ENCODE measurements around the gene IGF1.

DNA sequence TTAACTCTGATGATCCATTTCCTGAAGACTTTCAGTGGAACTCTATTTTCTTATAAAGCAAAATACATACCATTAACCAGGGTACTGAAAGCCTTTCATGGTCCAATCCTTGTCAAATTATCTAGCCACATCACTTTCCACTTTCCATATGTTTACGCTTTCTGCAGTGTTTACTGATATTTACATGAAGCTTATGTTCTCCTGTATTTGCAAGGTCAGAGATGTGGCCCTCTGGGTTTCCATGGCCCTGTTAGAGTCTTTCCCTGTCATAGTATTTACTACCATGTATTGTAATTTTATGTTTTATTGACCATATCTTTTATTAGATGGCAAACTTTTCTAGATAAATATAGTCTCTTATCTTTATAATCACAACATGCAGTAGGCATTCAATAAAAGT, 23.5 kb upstream of the IGF1 start:
- TF ChIP-seq, protein P1, sequence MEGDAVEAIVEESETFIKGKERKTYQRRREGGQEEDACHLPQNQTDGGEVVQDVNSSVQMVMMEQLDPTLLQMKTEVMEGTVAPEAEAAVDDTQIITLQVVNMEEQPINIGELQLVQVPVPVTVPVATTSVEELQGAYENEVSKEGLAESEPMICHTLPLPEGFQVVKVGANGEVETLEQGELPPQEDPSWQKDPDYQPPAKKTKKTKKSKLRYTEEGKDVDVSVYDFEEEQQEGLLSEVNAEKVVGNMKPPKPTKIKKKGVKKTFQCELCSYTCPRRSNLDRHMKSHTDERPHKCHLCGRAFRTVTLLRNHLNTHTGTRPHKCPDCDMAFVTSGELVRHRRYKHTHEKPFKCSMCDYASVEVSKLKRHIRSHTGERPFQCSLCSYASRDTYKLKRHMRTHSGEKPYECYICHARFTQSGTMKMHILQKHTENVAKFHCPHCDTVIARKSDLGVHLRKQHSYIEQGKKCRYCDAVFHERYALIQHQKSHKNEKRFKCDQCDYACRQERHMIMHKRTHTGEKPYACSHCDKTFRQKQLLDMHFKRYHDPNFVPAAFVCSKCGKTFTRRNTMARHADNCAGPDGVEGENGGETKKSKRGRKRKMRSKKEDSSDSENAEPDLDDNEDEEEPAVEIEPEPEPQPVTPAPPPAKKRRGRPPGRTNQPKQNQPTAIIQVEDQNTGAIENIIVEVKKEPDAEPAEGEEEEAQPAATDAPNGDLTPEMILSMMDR (IDR thresholded peaks at IDR 0.05): no peak
- TF ChIP-seq, protein P2, sequence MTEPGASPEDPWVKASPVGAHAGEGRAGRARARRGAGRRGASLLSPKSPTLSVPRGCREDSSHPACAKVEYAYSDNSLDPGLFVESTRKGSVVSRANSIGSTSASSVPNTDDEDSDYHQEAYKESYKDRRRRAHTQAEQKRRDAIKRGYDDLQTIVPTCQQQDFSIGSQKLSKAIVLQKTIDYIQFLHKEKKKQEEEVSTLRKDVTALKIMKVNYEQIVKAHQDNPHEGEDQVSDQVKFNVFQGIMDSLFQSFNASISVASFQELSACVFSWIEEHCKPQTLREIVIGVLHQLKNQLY (CRISPR knock-in tag; IDR thresholded peaks at IDR 0.05): no peak
- TF ChIP-seq FOXJ3 (CRISPR knock-in tag; IDR thresholded peaks at IDR 0.05; ENCODE audit: borderline replicate concordance): no peak
- no peak for TF ChIP-seq CBFB (CRISPR knock-in tag; IDR thresholded peaks at IDR 0.05; ENCODE audit: low read depth)
- TF ChIP-seq, protein P3, sequence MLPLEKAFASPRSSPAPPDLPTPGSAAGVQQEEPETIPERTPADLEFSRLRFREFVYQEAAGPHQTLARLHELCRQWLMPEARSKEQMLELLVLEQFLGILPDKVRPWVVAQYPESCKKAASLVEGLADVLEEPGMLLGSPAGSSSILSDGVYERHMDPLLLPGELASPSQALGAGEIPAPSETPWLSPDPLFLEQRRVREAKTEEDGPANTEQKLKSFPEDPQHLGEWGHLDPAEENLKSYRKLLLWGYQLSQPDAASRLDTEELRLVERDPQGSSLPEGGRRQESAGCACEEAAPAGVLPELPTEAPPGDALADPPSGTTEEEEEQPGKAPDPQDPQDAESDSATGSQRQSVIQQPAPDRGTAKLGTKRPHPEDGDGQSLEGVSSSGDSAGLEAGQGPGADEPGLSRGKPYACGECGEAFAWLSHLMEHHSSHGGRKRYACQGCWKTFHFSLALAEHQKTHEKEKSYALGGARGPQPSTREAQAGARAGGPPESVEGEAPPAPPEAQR (CRISPR knock-in tag; IDR thresholded peaks at IDR 0.05): no peak
- TF ChIP-seq SP1 (CRISPR knock-in tag; conservative IDR thresholded peaks at IDR 0.05): no peak
- no peak for TF ChIP-seq NR2C2 (CRISPR knock-in tag; IDR thresholded peaks at IDR 0.05)
- TF ChIP-seq, protein P4, sequence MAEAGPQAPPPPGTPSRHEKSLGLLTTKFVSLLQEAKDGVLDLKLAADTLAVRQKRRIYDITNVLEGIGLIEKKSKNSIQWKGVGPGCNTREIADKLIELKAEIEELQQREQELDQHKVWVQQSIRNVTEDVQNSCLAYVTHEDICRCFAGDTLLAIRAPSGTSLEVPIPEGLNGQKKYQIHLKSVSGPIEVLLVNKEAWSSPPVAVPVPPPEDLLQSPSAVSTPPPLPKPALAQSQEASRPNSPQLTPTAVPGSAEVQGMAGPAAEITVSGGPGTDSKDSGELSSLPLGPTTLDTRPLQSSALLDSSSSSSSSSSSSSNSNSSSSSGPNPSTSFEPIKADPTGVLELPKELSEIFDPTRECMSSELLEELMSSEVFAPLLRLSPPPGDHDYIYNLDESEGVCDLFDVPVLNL (CRISPR knock-in tag; IDR thresholded peaks at IDR 0.05; ENCODE audit: borderline replicate concordance, low read depth): no peak
- TF ChIP-seq, protein P5, sequence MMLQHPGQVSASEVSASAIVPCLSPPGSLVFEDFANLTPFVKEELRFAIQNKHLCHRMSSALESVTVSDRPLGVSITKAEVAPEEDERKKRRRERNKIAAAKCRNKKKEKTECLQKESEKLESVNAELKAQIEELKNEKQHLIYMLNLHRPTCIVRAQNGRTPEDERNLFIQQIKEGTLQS (CRISPR knock-in tag; conservative IDR thresholded peaks at IDR 0.05): no peak
- TF ChIP-seq NFYB (CRISPR knock-in tag; conservative IDR thresholded peaks at IDR 0.05; ENCODE audit: low read depth): no peak
- TF ChIP-seq ETV6 (CRISPR knock-in tag; IDR thresholded peaks at IDR 0.05): no peak
- TF ChIP-seq, protein P6, sequence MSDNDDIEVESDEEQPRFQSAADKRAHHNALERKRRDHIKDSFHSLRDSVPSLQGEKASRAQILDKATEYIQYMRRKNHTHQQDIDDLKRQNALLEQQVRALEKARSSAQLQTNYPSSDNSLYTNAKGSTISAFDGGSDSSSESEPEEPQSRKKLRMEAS (CRISPR knock-in tag; IDR thresholded peaks at IDR 0.05): no peak
- TF ChIP-seq, protein P7, sequence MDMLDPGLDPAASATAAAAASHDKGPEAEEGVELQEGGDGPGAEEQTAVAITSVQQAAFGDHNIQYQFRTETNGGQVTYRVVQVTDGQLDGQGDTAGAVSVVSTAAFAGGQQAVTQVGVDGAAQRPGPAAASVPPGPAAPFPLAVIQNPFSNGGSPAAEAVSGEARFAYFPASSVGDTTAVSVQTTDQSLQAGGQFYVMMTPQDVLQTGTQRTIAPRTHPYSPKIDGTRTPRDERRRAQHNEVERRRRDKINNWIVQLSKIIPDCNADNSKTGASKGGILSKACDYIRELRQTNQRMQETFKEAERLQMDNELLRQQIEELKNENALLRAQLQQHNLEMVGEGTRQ (CRISPR knock-in tag; IDR thresholded peaks at IDR 0.05): no peak
- TF ChIP-seq ZNF138 (CRISPR knock-in tag; conservative IDR thresholded peaks at IDR 0.05): no peak

Data from WTC11 (cell line).